Mesothelial cell of epicardium (in vitro differentiated cells): Measurements from ENCODE around the gene ABCA2. TPM values are rescaled to one million over a fixed set of nuclear protein-coding genes. Genes with fewer than 3 reads are reported as not detected.

Source experiments
- DNase-seq, 2 experiments: peaks; one replicate each; pipeline ENCODE4 v3.0.0; 2021; ENCODE audit warnings: low spot score in 2 of 2; ENCODE audit not compliant: unreplicated experiment in 2 of 2
- H3K27ac Mint-ChIP-seq: 2 replicates; pipeline ENCODE4 v1.8.0; 2021; ENCODE audit warnings: mixed read lengths
- H3K27me3 Mint-ChIP-seq: 2 replicates; pipeline ENCODE4 v1.8.0; 2021; ENCODE audit warnings: low read depth, mixed read lengths
- H3K36me3 Mint-ChIP-seq: 2 replicates; pipeline ENCODE4 v1.8.0; 2021; ENCODE audit warnings: mixed read lengths
- H3K4me1 Mint-ChIP-seq: 2 replicates; pipeline ENCODE4 v1.8.0; 2021; ENCODE audit warnings: mixed read lengths
- H3K4me3 Mint-ChIP-seq: 2 replicates; pipeline ENCODE4 v1.8.0; 2021; ENCODE audit warnings: mild to moderate bottlenecking, moderate library complexity, mixed read lengths
- H3K9me3 Mint-ChIP-seq: 2 replicates; pipeline ENCODE4 v1.8.0; 2021; ENCODE audit warnings: mixed read lengths
- total RNA-seq: library from RNA; stranded (reverse); gene quantifications from 3 replicates; pipeline ENCODE4 v1.2.1, GENCODE V29; 2021
- TF ChIP-seq, protein P1 (sequence below): fragments of 200-600 bp; sonication (generic); IDR thresholded peaks from one replicate; pipeline ENCODE4 v1.5.0; 2021; ENCODE audit warnings: antibody characterized with exemption; ENCODE audit not compliant: unreplicated experiment

Gene ABCA2
- total RNA-seq, 1 donor from 2014 or later: 58.7 TPM

DNA sequence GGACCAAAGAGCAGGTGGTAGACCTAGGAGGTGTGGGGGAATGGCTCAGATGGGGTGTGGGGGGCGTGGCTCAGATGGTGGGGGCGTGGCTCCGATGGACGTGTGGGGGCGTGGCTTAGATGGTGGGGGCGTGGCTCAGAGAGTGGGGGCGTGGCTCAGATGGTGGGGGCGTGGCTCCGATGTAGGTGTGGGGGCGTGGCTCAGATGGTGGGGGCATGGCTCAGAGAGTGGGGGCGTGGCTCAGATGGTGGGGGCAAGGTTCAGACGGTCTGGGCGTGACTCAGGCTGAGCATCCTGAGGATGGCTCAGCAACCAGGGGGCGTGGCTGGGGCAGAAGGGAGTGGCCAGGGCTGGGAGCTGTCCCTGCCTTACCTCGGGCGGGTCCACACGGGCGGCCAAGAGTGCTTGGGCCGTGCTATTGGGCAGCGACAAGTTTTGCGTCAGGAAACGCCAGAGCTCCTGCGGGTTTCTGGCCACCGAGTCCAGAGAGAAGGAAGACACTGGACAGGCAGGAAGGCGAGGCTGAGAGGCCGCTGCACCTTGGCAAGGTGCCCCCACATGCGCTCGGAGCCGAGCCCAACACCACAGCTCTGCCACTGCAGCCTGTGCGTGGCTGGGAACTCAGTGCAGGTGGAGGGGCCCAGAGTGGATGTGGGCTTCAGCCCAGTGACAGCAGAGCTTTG, 5.9 kb downstream of the ABCA2 start:
- no peak for DNase-seq
- Mint-ChIP-seq H3K9me3 (no peaks in the 10 kb centered on the region), H3K4me1 (peaks cover under 1% of the 10 kb centered on the region), H3K36me3 (peaks cover 1% of the 10 kb centered on the region), H3K27ac (no peak overlapping the region), H3K27me3 (no peaks in the 10 kb centered on the region), H3K4me3 (no peak overlapping the region)
- TF ChIP-seq, protein P1, sequence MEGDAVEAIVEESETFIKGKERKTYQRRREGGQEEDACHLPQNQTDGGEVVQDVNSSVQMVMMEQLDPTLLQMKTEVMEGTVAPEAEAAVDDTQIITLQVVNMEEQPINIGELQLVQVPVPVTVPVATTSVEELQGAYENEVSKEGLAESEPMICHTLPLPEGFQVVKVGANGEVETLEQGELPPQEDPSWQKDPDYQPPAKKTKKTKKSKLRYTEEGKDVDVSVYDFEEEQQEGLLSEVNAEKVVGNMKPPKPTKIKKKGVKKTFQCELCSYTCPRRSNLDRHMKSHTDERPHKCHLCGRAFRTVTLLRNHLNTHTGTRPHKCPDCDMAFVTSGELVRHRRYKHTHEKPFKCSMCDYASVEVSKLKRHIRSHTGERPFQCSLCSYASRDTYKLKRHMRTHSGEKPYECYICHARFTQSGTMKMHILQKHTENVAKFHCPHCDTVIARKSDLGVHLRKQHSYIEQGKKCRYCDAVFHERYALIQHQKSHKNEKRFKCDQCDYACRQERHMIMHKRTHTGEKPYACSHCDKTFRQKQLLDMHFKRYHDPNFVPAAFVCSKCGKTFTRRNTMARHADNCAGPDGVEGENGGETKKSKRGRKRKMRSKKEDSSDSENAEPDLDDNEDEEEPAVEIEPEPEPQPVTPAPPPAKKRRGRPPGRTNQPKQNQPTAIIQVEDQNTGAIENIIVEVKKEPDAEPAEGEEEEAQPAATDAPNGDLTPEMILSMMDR: no peak

DNA sequence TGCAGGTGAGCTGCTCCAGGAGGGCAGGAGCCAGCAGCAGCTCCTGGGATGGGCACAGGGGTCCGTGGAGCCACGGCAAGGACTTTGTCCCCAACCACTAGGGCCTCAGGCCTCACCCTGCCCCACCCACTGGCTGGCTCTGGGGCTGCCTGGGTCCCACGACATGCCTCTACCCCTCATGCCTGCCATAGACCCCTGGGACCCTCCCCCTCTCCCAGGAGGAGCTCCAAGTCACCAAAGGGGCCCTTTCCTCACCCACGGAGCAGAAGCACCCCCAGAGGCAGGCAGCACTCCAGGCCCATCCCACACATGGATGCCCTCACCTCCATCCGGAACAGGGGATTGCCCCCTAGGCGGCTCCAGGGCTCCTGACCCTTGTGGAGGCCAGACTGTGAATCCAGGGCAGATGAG, 6.5 kb downstream of the ABCA2 start:
- no peaks in the 10 kb centered on the region for H3K9me3 Mint-ChIP-seq
- H3K36me3 Mint-ChIP-seq: peaks cover 5% of the 10 kb centered on the region
- H3K4me3 Mint-ChIP-seq: no peak overlapping the region

DNA sequence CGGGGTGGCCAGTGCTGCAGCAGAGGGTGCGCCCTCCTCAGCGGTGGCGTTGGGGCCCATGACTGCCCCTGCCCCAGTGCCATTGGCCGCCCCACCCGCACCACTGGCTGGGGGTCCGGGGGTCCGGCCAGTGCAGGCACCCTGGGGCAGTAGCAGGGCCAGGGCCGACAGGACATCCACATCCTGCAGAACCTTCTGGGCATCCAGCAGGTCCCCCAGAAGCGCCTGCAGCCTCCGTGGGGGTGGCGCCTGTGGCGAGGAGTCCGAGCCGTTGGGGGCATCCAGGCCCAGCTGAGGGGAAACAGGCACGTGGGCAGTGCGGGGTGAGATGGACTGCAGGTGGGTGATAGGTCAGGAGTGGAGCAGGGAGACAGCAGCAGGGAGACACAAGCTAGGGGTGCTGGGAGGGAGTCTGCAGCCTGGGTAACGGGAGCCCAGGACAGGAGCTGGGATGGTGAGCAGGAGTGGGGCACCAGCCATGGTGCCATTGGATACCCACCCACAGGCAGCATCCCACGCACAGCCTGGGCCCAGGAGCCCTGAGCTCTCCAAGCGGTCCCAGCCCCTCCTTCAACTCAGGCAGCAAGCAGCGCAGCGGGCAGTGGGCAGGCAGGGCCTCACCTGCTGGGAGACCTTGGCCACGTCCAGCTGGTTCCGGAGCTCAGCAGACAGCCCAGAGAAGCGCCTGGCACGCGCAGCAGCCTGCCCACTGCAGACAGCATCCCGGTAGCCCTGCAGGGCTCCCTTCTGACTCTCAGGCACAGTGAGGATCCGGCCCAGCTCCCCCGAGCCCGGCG, 7.1 kb downstream of the ABCA2 start:
- DNase-seq: no peak
- H3K9me3 Mint-ChIP-seq: no peaks in the 10 kb centered on the region
- H3K4me1 Mint-ChIP-seq: no peaks in the 10 kb centered on the region
- peaks cover 6% of the 10 kb centered on the region for H3K36me3 Mint-ChIP-seq
- no peaks in the 10 kb centered on the region for H3K27me3 Mint-ChIP-seq
- H3K27ac Mint-ChIP-seq: no peak overlapping the region
- TF ChIP-seq, protein P1: no peak
- H3K4me3 Mint-ChIP-seq: no peak overlapping the region

More for the DNA sequence above, 6.5 kb downstream of the ABCA2 start:
- no peak overlapping the region for H3K27ac Mint-ChIP-seq
- TF ChIP-seq, protein P1: no peak
- H3K27me3 Mint-ChIP-seq: no peaks in the 10 kb centered on the region
- no peak for DNase-seq
- no peaks in the 10 kb centered on the region for H3K4me1 Mint-ChIP-seq

DNA sequence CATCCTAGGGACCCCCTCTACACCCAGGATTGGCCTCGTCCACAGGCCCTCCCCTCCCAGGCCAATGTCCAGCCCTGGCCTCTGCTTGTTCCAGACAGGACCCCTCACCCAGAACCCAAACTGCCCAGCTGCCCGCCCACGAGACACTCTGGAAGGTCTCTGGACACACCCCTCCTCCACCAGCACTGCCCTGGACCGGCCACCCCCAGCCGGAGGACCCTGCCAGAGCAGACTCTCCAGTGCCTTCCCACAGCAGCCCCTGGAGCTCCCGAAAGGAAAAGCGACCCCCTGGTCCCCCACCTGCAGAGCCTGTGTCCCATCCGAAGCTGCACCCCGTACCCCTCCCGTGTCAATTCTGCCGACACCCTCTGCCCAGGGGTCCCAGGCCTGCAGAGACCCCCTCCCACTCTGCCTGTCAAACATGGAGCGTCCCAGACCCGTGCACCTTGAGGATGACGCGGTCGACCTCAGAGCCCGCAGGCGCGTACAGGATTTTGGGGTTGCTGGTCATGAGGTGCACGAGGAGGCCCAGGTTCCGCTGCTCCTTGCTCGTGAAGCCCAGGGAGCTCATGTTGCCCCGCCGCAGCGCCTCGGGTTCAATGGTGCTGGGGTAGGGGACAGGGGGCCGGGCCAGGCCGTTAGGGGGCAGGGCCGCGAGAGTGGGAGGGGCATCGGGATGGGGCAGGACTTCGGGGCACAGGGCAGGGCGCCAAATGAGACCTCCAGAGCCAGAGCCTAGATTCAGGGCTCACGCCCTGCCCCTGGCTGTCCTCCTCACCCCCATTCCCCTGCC, 8.0 kb downstream of the ABCA2 start:
- no peak for DNase-seq
- H3K4me1 Mint-ChIP-seq: no peaks in the 10 kb centered on the region
- H3K27ac Mint-ChIP-seq: no peak overlapping the region
- H3K4me3 Mint-ChIP-seq: no peak overlapping the region
- peaks cover 8% of the 10 kb centered on the region for H3K36me3 Mint-ChIP-seq
- no peaks in the 10 kb centered on the region for H3K27me3 Mint-ChIP-seq
- no peaks in the 10 kb centered on the region for H3K9me3 Mint-ChIP-seq
- TF ChIP-seq, protein P1: no peak

DNA sequence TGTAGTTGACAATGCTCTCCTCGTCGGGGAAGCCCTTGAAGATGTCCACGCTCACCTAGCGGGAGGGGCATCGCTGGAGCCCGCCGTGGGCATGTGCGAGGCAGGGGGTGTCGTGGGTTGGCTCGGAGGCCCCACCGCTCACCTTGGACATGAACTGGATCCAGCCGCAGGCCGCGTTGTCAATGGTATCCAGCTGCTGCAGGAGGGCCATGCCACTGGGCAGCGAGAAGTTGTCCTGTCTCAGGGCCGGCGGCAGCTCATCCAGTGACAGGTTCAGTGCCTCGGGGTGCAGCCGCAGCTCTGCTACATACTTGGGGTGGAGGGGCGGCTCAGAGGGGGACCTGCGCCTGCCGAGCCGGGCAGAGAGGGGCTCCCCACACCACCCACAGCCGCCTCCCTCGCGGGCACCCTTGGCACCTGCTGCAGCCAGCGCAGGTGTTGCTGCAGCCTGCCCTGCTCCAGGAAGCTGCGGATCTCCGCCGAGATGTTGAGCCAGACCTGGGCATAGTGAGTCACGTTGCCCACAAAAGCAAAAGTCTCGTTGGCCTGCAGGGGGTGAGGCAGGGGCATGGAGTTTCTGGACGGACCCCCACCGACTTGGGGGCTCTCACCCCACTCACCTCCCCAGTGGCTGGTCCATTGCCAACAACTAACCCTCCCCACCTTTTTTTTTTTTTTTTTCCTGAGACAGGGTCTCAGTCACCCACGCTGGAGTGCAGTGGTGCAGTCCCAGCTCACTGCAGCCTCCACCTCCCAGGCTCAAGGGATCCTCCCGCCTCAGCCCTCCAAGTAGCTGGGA, 9.1 kb downstream of the ABCA2 start:
- peaks cover 10% of the 10 kb centered on the region for H3K36me3 Mint-ChIP-seq
- no peaks in the 10 kb centered on the region for H3K27me3 Mint-ChIP-seq
- H3K27ac Mint-ChIP-seq: no peak overlapping the region
- no peak overlapping the region for H3K4me3 Mint-ChIP-seq
- DNase-seq: no peak
- TF ChIP-seq, protein P1: no peak
- H3K9me3 Mint-ChIP-seq: no peaks in the 10 kb centered on the region
- no peaks in the 10 kb centered on the region for H3K4me1 Mint-ChIP-seq
